Transverse colon (tissue), 4 donors: Measurements from ENCODE around the gene TMEM222. TPM values are rescaled to one million over a fixed set of nuclear protein-coding genes. Genes with fewer than 3 reads are reported as not detected.
A peak's percentile ranks its signal among the peaks of the same experiment; 100 is the strongest.

Experiments
- DNase-seq: peaks from one replicate; pipeline ENCODE4 v3.0.0-alpha.2; 2019
- H3K27ac ChIP-seq, 4 donors: fragments of 200-600 bp; sonication (generic); 2 replicates each; pipeline ENCODE4 v1.5.1; 2016 to 2018; ENCODE audit warnings: inconsistent platforms in 4 of 4
- H3K27me3 ChIP-seq: fragments of 200-600 bp; sonication (generic); 2 replicates; pipeline ENCODE4 v1.5.1; 2017; ENCODE audit warnings: inconsistent platforms
- H3K36me3 ChIP-seq, 4 donors: fragments of 200-600 bp; sonication (generic); 2 replicates each; pipeline ENCODE4 v1.5.1; 2017 to 2019; ENCODE audit warnings: inconsistent platforms in 4 of 4
- H3K4me1 ChIP-seq, 4 donors: fragments of 200-600 bp; sonication (generic); 2 replicates each; pipeline ENCODE4 v1.5.1; 2017 to 2020; ENCODE audit warnings: inconsistent platforms in 4 of 4
- H3K4me3 ChIP-seq, 4 donors: fragments of 200-600 bp; sonication (generic); 1 replicate in 1 of 4; 2 replicates in 3 of 4; pipeline versions ENCODE4 v1.5.1 to v1.6.1; 2017 to 2019; ENCODE audit warnings: inconsistent platforms in 4 of 4
- H3K9me3 ChIP-seq, 2 donors: fragments of 200-600 bp; sonication (generic); 2 replicates each; pipeline ENCODE4 v1.5.1; 2017 to 2019; ENCODE audit warnings: inconsistent platforms in 2 of 2
- CTCF ChIP-seq, 5 experiments: fragments of 200-600 bp in 3 of 5; fragments of 450-650 bp in 2 of 5; sonication (generic) in 3 of 5; IDR thresholded peaks; 1 replicate in 2 of 5; 2 replicates in 3 of 5; pipeline ENCODE4 v1.5.1; 2016 to 2017; ENCODE audit warnings: antibody characterized with exemption in 5 of 5, inconsistent platforms in 3 of 5, mild to moderate bottlenecking in 2 of 5, moderate library complexity in 1 of 5
- EP300 ChIP-seq: sonication (generic); formaldehyde crosslinking; IDR thresholded peaks from one replicate; pipeline ENCODE4 v1.6.1; 2017; ENCODE audit warnings: antibody characterized with exemption, low read depth
- POLR2A ChIP-seq: fragments of 450-650 bp; IDR thresholded peaks from one replicate; pipeline ENCODE4 v1.6.1; 2016; ENCODE audit warnings: antibody characterized with exemption, mild to moderate bottlenecking, moderate library complexity
- POLR2AphosphoS5 ChIP-seq, 3 donors: sonication (generic); formaldehyde crosslinking; IDR thresholded peaks; one replicate each; pipeline ENCODE4 v1.6.1; 2016; ENCODE audit warnings: antibody characterized with exemption in 3 of 3
- WGBS, 2 donors: methylation state at CpG; one replicate each; pipeline ENCODE4 v1.1.5; 2018; ENCODE audit warnings: low coverage in 1 of 2; 5-methylcytosine and 5-hydroxymethylcytosine counted together
- in situ Hi-C, 4 donors: fragments of 200-750 bp; cut with MboI; loops; one replicate each; pipeline versions ENCODE4 v1.15.0 to v1.15.1; 2017; ENCODE audit warnings: low sequenced_read_pairs in 3 of 4, low pct_ligation_motif_present in 1 of 4, low pct_unique_long_range_greater_than_20kb in 1 of 4
- intact Hi-C: fragments of 100-400 bp; cut with DNase I; formaldehyde crosslinking; loops from one replicate; pipeline ENCODE4 v1.15.1; 2023; ENCODE audit warnings: low total_unique reads
- total RNA-seq, 4 donors: library from RNA; depleted of rRNA; stranded (reverse); fragments of >200 nt; gene quantifications; one replicate each; pipeline ENCODE4 v1.1.0, GENCODE V29; 2016

TMEM222 gene
- total RNA-seq, 4 donors from 2014 or later: 14.6 to 41.0 (median 22.3) TPM

DNA sequence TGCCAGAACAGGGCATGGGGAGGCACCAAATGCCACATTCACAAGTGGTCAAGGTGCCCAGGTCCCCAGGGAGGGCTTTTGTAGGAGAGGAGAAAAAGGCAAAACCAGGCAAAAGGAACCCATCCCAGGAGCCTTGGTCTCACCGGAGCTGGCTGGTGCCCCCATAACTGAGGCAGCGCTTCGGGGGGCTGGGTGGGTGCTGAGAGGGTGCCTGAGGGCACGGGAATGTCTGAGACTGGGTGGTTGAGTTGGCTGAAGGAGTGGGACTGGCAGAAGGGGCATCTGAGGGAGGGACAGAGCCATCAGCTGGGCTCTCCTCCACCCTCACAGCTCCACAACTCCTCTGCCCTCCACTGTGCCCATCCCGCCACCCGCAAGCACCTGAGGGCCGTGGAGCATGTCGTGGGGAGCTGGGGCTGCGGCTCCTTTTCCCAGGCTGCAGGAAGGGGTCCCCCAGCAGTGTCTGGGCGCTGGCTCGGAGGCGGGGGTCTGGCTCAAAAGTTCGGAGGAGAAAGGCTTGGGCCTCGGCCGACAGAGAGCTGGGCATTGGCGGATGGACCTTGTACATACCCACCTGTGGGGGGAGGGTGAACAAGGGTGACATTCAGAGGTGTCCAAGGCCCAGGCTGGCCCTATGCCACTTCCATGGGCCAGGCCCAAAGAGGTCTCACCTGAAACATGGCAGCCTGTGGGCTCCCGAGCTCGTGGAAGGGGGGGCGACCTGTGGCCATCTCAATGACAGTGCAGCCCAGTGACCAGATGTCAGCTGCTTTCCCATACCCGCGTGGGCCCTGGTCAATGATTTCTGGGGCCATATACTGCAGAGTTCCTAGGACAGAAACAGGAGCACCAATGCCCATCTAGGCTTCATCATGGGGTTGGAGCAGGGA is 36.3 kb downstream of the TMEM222 start:
- Histone ChIP-seq H3K27ac (no peak overlapping the region), H3K4me3 (no peak overlapping the region), H3K4me1 (peaks cover 8 to 26% (median 24%) of the 10 kb centered on the region in 4 donors), H3K9me3 (no peaks in the 10 kb centered on the region), H3K27me3 (no peaks in the 10 kb centered on the region), H3K36me3 (no peaks in the 10 kb centered on the region)
- in situ Hi-C loops (no loop called here), intact Hi-C loops (no loop called here)
- 89 to 96% methylated on average over 3 to 21 of the region's 21 CpGs for WGBS, 2 donors
- TF ChIP-seq POLR2AphosphoS5 (IDR thresholded peaks at IDR 0.05) (no peak), EP300 (no peak), CTCF (IDR thresholded peaks at IDR 0.05) (no peak), POLR2A (no peak)
- DNase-seq: no peak

DNA sequence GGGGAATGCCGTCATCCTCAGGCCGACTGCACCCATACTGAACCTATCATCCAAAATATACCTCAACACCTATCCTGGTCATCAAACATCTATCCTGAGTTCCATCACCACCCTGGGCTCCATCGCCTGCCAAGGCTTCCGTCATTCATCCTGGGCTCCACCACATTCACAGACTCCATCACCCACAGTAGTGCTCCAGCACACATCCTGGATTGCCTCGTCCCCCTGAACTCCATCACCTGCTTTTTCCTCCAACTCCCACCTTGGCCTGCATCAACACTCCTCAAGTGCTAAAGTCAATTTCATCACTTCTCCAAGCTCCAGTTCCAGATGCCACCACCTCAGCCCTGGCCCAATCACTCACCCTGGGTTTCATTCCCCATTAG is 37.0 kb downstream of the TMEM222 start:
- WGBS, 2 donors: 94 to 100% methylated on average over 2 to 5 of the region's 5 CpGs
- H3K4me3 ChIP-seq: no peak overlapping the region
- H3K27me3 ChIP-seq: no peaks in the 10 kb centered on the region
- H3K36me3 ChIP-seq: no peaks in the 10 kb centered on the region
- H3K9me3 ChIP-seq: no peaks in the 10 kb centered on the region
- peaks cover 8 to 26% (median 24%) of the 10 kb centered on the region in 4 donors for H3K4me1 ChIP-seq
- no peak for DNase-seq
- in situ Hi-C loops (no loop called here), intact Hi-C loops (no loop called here)
- no peak overlapping the region for H3K27ac ChIP-seq
- TF ChIP-seq CTCF (IDR thresholded peaks at IDR 0.05): no peak
- TF ChIP-seq POLR2AphosphoS5 (IDR thresholded peaks at IDR 0.05): no peak
- no peak for TF ChIP-seq POLR2A

DNA sequence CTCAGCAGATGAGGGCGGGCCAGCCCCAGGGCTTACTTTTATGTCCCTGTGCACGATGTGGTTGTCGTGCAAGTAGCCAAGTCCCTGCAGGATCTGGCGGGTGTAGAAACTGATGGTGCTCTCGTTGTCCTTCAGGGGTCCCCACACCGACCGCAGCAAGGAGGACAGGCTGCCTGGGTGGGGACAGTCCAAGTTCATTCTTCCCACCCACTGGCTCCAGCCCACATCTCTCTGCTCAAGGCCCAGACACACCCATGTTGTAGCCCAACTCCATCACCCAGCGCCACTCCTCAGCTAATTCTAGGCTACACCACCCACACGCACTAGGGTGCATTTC is 37.8 kb downstream of the TMEM222 start:
- no peak for DNase-seq
- Histone ChIP-seq H3K27me3 (no peaks in the 10 kb centered on the region), H3K9me3 (no peaks in the 10 kb centered on the region), H3K4me1 (peaks cover 12 to 32% (median 27%) of the 10 kb centered on the region in 4 donors), H3K27ac (no peak overlapping the region), H3K4me3 (peak overlapping the region in 2 of 4 donors; percentile 32 to 34), H3K36me3 (no peaks in the 10 kb centered on the region)
- TF ChIP-seq CTCF (IDR thresholded peaks at IDR 0.05): no peak
- no peak for TF ChIP-seq POLR2A
- TF ChIP-seq POLR2AphosphoS5 (IDR thresholded peaks at IDR 0.05): no peak
- no peak for TF ChIP-seq EP300
- WGBS, 2 donors: 65 to 80% methylated on average over 1 to 9 of the region's 9 CpGs
- in situ Hi-C loops: no loop called here
- intact Hi-C loops: no loop called here

- peak; percentile 52 for DNase-seq
- H3K36me3 ChIP-seq: no peaks in the 10 kb centered on the region
Observed at GRCh38 chr1:27360159-27361043, 38.4 kb downstream of the TMEM222 start.

More at GRCh38 chr1:27360159-27361043, 38.4 kb downstream of the TMEM222 start:
- Histone ChIP-seq H3K4me3 (peak overlapping the region in 3 of 4 donors; percentile 1 to 34 (median 32)), H3K27me3 (no peaks in the 10 kb centered on the region), H3K27ac (no peak overlapping the region), H3K4me1 (peaks cover 16 to 38% (median 33%) of the 10 kb centered on the region in 4 donors), H3K9me3 (no peaks in the 10 kb centered on the region)
- in situ Hi-C loops: no loop called here
- WGBS, 2 donors: 30 to 59% methylated on average over 2 to 53 of the region's 71 CpGs
- TF ChIP-seq CTCF (IDR thresholded peaks at IDR 0.05) (no peak), POLR2A (no peak), EP300 (no peak), POLR2AphosphoS5 (IDR thresholded peaks at IDR 0.05) (no peak)
- intact Hi-C loops: no loop called here
